SK-N-MC (cell line): ENCODE measurements around the gene CRB3.

Source experiments
- DNase-seq: peaks from one replicate; pipeline ENCODE4 v3.0.0-alpha.2; 2011; ENCODE audit warnings: low read depth, low spot score
- H3K27ac ChIP-seq: fragments of 200-600 bp; sonication (generic); 2 replicates; pipeline ENCODE4 v1.5.1; 2016; ENCODE audit warnings: mixed run types
- H3K36me3 ChIP-seq: fragments of 200-600 bp; sonication (generic); 2 replicates; pipeline ENCODE4 v1.6.1; 2017; ENCODE audit warnings: antibody characterized with exemption, low read length, mixed read lengths; ENCODE audit not compliant: insufficient read depth
- H3K4me3 ChIP-seq: fragments of 200-600 bp; sonication (generic); 2 replicates; pipeline ENCODE4 v1.5.1; 2016
- H3K9ac ChIP-seq: fragments of 200-600 bp; sonication (generic); 2 replicates; pipeline ENCODE4 v1.8.0; 2017; ENCODE audit warnings: mixed run types, mixed read lengths; ENCODE audit not compliant: insufficient read length
- H3K9me3 ChIP-seq: fragments of 200-600 bp; sonication (generic); 2 replicates; pipeline ENCODE4 v1.6.1; 2017; ENCODE audit warnings: low read depth, mild to moderate bottlenecking, antibody characterized with exemption, low read length, moderate library complexity, mixed read lengths
- EZH2 ChIP-seq: fragments of 200-600 bp; sonication (generic); IDR thresholded peaks from one replicate; pipeline ENCODE4 v1.6.1; 2017; ENCODE audit warnings: antibody characterized with exemption
- FOXP2 ChIP-seq: optimal IDR thresholded peaks from 2 replicates; pipeline ENCODE3; 2011; ENCODE audit warnings: mild to moderate bottlenecking, moderate library complexity; ENCODE audit not compliant: insufficient read depth; ENCODE audit errors: extremely low read length, control extremely low read depth
- POLR2AphosphoS5 ChIP-seq: IDR thresholded peaks from 2 replicates; pipeline ENCODE4 v1.6.1; 2012; ENCODE audit warnings: mild to moderate bottlenecking, low read depth, low read length, borderline replicate concordance

The CRB3 gene

GRCh38 chr19:6429419-6430221, 34.5 kb upstream of the CRB3 start:
- Histone ChIP-seq H3K9me3 (no peaks in the 10 kb centered on the region), H3K36me3 (no peaks in the 10 kb centered on the region), H3K27ac (no peak overlapping the region), H3K4me3 (no peak overlapping the region), H3K9ac (no peak overlapping the region)
- TF ChIP-seq POLR2AphosphoS5 (no peak), EZH2 (no peak), FOXP2 (no peak)
- DNase-seq: no peak

- DNase-seq: no peak
- no peak overlapping the region for H3K27ac ChIP-seq
- H3K9me3 ChIP-seq: no peaks in the 10 kb centered on the region
- no peak for TF ChIP-seq FOXP2
- TF ChIP-seq POLR2AphosphoS5: no peak
- no peak for TF ChIP-seq EZH2
- H3K36me3 ChIP-seq: no peaks in the 10 kb centered on the region
- no peak overlapping the region for H3K9ac ChIP-seq
- H3K4me3 ChIP-seq: no peak overlapping the region
Observed at GRCh38 chr19:6431891-6432290, 32.2 kb upstream of the CRB3 start.

GRCh38 chr19:6433165-6433564, 30.9 kb upstream of the CRB3 start:
- no peak overlapping the region for H3K4me3 ChIP-seq
- H3K9me3 ChIP-seq: no peaks in the 10 kb centered on the region
- no peak for DNase-seq
- no peak overlapping the region for H3K9ac ChIP-seq
- H3K36me3 ChIP-seq: no peaks in the 10 kb centered on the region
- no peak overlapping the region for H3K27ac ChIP-seq
- TF ChIP-seq FOXP2 (no peak), POLR2AphosphoS5 (no peak), EZH2 (no peak)

DNA sequence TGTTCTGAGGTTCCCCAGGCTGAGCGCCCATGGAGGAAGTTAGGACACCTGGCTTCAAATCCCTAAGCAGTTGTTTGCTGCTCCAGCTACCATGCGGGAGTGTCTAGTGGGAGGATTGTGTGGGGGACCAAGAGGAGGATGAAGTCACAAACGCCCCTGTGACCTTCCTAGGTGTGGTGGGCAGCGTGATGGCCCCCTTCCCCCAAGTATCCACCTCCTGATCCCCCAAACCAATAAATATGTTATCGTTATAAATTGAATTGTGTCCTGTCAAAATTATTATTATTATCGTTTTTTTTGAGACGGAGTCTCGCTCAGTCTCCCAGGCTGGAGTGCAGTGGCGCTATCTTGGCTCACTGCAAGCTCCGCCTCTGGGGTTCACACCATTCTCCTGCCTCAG, 30.4 kb upstream of the CRB3 start, which contains the start of gene SLC25A41:
Gene SLC25A41 (minus strand): TSS at position 101 of the 400 bp plus-strand sequence. CDS start 70 bp downstream, at position 31.
- TF ChIP-seq POLR2AphosphoS5 (no peak), FOXP2 (no peak), EZH2 (no peak)
- Histone ChIP-seq H3K36me3 (no peaks in the 10 kb centered on the region), H3K9me3 (no peaks in the 10 kb centered on the region), H3K9ac (no peak within 1 kb of the TSS), H3K4me3 (no peak within 1 kb of the TSS), H3K27ac (no peak within 1 kb of the TSS)
- no peak for DNase-seq

GRCh38 chr19:6439743-6440142, 24.3 kb upstream of the CRB3 start:
- H3K27ac ChIP-seq: no peak overlapping the region
- no peaks in the 10 kb centered on the region for H3K36me3 ChIP-seq
- TF ChIP-seq POLR2AphosphoS5 (no peak), FOXP2 (no peak), EZH2 (no peak)
- no peak overlapping the region for H3K4me3 ChIP-seq
- DNase-seq: no peak
- H3K9ac ChIP-seq: no peak overlapping the region
- no peaks in the 10 kb centered on the region for H3K9me3 ChIP-seq

DNA sequence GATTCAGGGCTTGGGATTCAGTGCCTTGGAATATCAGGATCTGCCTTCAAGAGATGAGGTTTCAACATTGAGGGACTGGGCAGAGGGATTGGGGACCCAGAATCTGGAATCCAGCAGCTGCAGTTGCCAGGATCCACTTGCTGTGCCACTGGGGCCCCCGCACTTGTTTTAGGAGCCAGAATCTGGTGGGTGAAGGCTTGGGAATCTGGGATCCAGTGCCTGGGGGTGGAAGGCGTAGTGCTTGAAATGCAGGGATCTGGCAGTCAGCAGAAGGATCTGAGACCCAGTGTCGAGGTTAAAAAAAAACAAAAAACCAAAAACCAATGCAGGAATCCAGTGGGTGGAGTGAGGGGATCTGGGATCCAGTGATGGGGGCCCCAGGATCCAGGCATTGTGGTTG, 23.2 kb upstream of the CRB3 start:
- Histone ChIP-seq H3K9me3 (no peaks in the 10 kb centered on the region), H3K4me3 (no peak overlapping the region), H3K27ac (no peak overlapping the region), H3K36me3 (no peaks in the 10 kb centered on the region), H3K9ac (no peak overlapping the region)
- no peak for DNase-seq
- no peak for TF ChIP-seq EZH2
- no peak for TF ChIP-seq POLR2AphosphoS5
- no peak for TF ChIP-seq FOXP2

- TF ChIP-seq POLR2AphosphoS5: no peak
- no peak for TF ChIP-seq EZH2
- no peak for TF ChIP-seq FOXP2
- no peaks in the 10 kb centered on the region for H3K9me3 ChIP-seq
- H3K36me3 ChIP-seq: no peaks in the 10 kb centered on the region
- no peak for DNase-seq
- no peak overlapping the region for H3K9ac ChIP-seq
- H3K4me3 ChIP-seq: no peak overlapping the region
- no peak overlapping the region for H3K27ac ChIP-seq
Observed at GRCh38 chr19:6442087-6442688, 21.9 kb upstream of the CRB3 start.

GRCh38 chr19:6443986-6444385, 20.1 kb upstream of the CRB3 start:
- TF ChIP-seq FOXP2 (no peak), POLR2AphosphoS5 (no peak), EZH2 (no peak)
- Histone ChIP-seq H3K4me3 (no peak overlapping the region), H3K36me3 (no peaks in the 10 kb centered on the region), H3K27ac (no peak overlapping the region), H3K9me3 (no peaks in the 10 kb centered on the region), H3K9ac (no peak overlapping the region)
- DNase-seq: no peak

DNA sequence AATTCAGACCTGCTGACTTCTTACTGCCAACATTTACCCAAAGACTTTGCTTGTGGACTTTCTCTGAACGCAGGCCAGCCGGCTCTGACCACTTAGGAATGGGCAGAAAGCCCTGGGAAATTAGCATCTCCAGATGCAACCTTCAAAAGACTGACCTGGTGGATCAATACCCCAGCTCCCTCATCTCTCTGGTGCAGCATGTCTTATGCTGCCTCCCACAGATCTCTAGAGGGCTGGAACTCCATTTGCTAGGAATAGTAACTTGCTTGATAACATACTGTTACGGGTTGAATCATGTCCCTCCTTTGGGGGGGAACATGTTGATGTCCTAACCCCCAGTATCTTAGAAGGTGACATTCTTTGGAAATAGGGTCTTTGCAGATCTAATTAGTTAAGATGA, 17.6 kb upstream of the CRB3 start:
- DNase-seq: no peak
- Histone ChIP-seq H3K9ac (no peak overlapping the region), H3K27ac (no peak overlapping the region), H3K36me3 (no peaks in the 10 kb centered on the region), H3K4me3 (no peak overlapping the region), H3K9me3 (no peaks in the 10 kb centered on the region)
- TF ChIP-seq EZH2 (no peak), POLR2AphosphoS5 (no peak), FOXP2 (no peak)
